Left forelimb (tissue), 1 donor: ENCODE measurements around the gene CDIPT.

Source experiments
- DNase-seq: peaks from one replicate; pipeline ENCODE4 v3.0.0-alpha.2; 2018; ENCODE audit warnings: low spot score

Gene CDIPT

DNA sequence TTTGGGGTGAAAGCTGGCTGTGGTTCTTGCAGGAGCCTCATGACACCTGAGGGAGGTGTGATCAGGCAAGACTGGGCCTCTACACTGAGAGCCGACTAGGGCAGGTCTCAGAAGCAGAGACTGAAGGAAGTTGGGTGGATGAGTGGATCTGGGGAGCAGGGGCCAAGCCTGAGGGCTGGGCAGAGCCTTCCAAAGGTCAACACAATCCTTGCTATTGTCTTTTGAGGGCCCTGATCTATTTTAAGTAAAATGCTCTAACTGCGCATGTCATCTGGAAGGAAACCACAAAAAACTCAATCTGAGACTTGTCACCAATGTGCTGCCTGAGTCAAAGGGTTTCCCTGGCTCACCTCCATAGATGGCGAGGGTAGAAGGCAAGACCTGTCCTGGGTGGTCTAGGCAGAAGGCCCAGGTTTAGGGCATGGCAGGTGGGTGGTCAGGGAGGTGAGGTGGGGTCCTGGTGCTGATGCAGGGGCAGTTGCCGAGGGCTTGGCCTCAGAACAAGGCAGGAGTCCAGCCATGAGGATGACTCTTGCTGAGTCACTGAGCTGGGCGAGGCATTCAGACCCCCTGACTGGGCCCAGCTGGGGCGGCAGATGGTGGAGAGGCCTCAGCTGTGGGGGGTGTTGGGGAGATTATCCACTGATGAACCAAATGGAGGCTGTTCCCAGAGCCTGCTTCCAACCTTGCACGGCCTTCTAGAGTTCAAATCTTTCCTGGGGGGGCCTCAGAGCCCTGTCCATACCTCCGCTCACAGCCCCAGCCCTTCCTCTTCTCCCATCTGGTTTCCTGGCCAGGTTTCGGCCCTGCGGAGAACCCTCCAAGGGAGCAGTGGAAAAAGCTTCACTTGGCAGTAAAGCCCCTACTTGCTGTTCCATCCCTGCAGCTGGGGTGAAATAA, 37.6 kb downstream of the CDIPT start:
- no peak for DNase-seq

DNA sequence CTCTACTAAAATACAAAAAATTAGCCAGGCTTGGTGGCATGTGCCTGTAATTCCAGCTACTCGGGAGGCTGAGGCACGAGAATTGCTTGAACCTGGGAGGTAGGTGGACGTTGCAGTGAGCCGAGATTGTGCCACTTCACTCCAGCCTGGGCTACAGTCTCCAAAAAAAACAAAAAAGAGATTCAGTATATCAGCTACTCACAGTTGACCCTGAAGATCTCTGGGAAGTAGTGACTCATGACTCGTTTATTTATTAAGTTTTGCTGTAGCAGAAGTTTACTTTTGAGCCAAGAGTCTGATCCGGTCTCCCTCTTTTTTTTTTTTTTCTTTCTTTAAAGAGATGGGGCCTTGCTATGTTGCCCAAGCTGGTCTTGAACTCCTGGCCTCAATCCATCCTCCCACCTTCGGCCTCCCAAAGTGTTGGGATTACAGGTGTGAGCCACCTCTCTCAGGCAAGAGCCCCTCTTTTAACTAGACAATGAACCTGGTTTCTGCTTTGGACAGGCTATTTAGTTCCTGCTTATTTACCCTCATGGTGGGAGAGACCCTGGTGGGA, 38.4 kb downstream of the CDIPT start:
- no peak for DNase-seq

DNA sequence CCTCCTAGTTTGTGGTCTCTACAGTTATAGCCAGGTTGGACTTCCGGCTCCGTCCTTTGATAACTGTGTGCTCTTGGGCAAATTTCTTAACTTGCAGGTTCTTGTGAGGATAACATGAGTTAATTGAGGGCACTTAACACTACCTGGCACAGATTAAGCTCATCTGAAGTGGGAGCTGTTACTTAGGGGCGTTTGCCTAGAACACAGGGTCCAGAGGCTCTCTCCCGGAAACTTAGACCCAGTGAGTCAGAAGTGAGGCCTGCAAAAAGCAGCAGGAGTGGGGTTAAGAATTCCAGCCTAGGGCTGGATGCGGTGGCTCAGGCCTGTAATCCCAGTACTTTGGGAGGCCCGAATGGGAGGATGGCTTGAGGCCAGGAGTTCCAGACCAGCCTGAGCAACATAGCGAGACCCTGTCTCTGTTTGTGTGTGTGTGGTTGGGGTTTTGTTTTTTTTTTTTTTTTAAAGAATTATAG, 41.3 kb downstream of the CDIPT start:
- DNase-seq = no peak

DNA sequence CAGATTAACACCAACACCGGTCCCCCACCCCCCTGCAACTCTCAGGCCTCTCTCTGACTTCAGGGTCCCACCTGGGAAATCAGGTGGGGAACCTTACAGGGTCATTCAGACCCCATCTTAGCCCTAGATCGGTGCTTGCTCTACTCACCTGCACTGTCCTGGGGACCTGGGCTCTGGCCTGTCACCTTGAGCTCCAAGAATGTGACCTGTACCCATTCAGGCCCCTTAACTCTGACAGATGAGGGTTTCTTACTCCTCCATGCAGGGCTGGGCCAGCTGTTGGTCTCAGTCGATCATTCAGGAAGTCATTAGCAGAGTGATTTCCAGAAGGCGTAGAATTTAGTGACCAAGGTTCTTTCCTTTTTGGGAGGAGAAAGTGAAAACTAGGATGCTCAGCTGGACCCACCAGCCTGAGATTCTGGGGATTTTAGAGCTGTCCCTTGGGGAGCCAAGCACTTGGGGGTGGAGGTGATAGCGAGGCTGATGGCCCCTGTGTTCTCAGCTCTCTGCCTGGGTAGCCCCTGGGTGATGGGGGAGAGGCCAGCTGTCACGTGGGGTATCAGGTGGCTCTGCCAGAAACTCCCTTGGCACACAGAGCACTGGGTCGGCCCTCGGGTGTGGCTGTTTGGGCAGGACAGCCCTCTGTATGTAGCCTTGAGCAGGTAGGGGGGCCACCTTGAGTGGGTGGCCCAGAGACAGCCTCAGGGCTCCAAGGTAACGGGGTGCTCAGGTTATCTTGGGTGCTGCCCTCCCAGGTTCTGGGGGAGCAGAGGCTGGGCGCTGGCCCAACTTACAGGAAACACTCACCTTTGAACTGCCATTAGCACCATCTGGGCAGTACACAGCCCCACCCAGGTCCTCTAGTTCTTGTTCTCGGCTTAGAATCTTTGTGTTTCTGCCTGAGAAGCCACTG, 42.0 kb downstream of the CDIPT start:
- DNase-seq = no peak

DNA sequence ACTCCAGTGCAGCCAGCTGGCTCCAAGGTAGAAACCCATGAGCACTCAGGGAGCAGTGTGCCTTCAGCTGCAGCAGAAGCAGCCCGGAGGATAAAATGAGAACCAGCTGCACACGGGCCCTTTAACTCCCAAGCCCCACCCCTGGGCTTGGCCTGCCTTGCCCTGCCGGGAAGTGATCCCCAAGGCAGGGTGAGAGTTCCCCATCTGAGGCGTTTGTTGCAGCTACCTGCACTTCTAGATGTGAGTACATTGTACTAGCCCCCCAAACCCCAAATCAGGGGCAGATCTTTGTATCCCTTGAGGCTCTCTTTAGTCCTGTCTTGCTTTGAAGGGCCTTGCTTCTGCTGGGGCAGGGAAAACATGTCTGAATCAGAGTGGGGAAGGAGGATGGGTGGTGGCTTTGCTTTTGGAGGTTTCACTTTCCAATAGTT, 42.7 kb downstream of the CDIPT start, which contains the start of gene MVP:
Gene MVP, plus strand, starts transcription at position 192 of the 431 bp plus-strand sequence. CDS start 10,088 bp downstream, outside the sequence.
- peak; percentile 81 for DNase-seq

DNA sequence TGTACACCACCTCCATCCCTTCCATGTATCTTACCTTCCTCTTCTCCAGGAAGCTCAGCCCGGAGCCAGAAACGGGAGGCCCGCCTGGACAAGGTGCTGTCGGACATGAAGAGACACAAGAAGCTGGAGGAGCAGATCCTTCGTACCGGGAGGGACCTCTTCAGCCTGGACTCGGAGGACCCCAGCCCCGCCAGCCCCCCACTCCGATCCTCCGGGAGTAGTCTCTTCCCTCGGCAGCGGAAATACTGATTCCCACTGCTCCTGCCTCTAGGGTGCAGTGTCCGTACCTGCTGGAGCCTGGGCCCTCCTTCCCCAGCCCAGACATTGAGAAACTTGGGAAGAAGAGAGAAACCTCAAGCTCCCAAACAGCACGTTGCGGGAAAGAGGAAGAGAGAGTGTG, 43.5 kb downstream of the CDIPT start:
- DNase-seq = no peak

DNA sequence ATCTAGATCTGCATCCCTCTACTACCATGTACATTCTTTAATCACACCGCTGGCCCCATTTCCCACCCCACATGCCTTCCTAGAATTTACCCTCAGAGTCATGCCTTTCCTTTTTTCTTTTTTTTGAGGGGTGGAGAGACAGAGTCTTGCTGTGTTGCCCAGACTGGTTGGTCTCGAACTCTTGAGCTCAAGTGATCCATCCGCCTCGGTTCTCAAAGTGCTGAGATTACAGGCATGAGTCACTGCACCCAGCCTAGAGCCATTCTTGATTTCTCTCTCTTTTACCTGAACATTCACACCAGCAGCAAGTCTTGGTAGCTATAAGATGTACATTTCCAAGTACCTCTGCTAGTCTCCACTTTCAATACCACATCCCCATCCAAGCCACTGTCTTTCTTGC, 44.9 kb downstream of the CDIPT start:
- DNase-seq = no peak

DNA sequence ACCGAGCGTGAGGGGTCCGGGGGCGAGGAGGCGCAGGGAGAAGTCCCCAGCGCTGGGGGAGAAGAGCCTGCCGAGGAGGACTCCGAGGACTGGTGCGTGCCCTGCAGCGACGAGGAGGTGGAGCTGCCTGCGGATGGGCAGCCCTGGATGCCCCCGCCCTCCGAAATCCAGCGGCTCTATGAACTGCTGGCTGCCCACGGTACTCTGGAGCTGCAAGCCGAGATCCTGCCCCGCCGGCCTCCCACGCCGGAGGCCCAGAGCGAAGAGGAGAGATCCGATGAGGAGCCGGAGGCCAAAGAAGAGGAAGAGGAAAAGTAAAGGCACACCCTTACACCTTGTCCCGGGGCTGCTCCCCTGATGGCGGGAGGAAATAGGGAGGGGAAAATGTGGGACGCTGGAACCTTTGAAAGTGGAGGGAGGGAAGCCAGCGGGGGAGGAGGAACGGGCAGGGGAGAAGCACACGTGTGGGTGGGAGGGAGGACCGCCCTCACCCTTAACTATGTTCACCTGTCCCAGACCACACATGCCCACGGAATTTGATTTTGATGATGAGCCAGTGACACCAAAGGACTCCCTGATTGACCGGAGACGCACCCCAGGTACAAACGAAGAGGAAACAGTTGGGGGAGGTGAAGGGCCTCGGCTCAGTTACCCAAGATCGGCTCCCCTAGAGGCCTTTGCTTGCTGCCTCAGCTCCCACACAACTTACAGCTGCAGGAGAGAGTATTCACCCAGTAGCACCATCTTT, 46.2 kb downstream of the CDIPT start:
- DNase-seq = no peak

DNA sequence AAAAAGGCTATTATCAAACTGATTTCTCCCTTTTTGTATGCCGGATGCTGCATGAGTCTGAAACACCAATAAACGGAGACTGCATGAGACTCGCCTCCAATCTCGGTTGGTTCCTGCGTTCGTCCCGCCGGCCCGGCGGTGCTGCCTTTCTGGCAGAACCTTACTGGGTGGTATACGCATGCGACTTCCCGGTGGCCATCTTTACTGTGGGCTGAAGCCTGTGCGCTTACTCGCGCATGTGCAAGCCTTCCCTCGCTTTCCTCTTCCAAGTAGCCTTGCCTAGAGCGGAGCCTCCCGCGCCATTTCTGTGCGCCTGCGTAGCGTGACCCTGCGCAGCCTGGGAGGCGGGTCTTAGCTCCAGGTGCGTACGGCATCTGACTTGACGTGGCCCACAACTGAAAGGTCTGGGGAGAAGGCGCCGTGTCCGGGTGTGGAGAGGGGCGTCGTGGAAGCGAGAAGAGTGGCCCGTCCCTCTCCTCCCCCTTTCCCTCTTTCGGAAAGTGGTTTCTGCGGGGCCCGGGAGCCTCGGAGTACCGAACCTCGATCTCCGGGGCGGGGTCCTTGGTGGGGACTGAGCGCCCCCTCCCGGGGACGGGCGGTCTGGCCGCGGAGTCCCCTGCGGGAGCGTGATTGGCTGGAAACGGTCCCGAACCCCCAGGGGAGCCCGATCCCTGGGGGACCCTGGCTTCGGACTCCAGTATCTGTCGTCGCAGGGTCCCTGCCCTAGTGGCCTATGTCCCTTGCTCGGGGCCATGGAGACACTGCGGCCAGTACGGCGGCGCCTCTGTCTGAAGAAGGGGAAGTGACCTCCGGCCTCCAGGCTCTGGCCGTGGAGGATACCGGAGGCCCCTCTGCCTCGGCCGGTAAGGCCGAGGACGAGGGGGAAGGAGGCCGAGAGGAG, 47.0 kb downstream of the CDIPT start, which contains the start of gene PAGR1:
Gene PAGR1, plus strand, starts transcription at position 360 of the 901 bp plus-strand sequence. Its CDS starts 374 bp downstream, at position 734.
- peak; percentile 99 for DNase-seq

DNA sequence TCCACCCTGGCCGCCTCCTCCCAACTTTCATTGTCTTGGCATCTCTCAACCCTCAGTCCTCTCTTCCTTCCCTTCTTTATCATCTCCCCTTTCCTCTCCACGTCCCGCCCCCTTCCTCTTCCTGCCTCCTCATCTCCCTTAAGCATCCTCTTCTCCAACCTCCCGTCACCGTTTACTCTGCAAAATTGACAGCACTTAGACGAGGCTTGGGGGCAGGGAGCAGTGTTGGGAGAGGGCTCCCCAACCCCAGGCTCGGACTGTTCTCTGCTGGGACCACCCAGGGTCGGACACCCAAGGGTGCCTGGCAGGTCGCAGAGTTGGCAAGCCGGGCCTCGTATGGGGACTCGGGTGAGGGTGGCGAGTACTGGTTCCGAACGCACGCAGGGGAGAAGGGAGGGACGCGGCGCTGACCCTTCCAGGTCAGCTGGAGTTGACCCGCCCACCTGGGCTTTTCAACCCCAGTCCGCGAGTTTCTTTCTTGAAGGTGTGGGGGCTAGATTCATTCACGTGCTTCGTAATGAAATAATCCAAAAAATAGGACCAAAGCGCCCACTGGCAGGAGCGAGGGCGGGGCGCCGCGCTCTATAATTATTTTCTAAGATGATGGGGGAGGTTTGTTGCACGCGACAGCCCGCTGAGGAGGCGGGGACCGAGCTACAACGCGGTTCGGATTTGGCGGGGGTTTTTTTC, 47.8 kb downstream of the CDIPT start:
- no peak for DNase-seq

DNA sequence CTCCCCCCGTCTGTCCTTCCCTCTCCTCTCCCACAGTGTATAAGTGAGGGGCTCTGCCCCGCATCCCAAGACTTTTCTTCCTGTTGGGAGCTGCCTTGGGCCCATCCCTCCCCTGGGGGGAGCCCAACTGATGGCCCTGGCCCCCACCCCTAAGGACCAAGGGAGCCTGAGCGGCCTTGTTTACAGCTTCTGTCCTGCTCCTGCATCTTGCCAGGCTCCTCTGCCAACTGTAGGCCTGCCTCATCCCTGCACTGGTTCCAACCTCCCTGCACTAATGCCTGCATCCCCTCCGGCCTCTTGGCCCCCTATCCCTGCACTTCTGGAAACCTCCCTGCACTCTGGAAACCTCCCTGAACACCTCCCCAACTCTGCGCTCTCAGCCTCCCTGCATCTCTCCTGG, 48.4 kb downstream of the CDIPT start:
- no peak for DNase-seq

DNA sequence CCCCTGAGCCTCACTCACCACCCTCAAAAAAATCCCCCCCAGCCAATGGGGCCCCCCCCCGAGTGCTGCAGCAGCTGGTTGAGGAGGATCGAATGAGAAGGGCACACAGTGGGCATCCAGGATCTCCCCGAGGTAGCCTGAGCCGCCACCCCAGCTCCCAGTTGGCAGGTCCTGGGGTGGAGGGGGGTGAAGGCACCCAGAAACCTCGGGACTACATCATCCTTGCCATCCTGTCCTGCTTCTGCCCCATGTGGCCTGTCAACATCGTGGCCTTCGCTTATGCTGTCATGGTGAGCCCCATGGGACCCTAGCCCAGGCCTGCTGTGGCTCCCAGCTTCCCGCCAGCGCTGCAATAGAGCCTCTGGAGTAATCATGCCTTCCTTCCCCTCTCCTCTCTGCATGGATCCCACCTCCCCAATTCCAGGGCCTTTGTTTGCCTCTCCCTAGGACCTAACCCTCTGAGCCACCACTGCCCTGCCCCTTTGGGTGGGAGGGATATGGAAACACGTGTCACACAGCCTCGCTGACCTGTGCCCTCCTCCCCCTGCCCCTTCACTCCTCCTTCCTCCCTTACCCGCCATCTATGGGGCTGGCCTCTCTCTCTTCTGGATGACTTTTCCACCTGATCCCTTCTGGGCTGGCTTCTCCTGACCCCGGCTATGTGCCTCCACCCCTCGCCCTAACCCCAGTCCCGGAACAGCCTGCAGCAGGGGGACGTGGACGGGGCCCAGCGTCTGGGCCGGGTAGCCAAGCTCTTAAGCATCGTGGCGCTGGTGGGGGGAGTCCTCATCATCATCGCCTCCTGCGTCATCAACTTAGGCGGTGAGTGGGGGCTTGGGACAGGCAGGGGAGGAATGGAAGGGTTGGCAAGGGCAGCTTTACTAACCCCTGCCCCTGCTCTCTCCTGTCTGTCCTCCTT, 49.1 kb downstream of the CDIPT start:
- DNase-seq = no peak

DNA sequence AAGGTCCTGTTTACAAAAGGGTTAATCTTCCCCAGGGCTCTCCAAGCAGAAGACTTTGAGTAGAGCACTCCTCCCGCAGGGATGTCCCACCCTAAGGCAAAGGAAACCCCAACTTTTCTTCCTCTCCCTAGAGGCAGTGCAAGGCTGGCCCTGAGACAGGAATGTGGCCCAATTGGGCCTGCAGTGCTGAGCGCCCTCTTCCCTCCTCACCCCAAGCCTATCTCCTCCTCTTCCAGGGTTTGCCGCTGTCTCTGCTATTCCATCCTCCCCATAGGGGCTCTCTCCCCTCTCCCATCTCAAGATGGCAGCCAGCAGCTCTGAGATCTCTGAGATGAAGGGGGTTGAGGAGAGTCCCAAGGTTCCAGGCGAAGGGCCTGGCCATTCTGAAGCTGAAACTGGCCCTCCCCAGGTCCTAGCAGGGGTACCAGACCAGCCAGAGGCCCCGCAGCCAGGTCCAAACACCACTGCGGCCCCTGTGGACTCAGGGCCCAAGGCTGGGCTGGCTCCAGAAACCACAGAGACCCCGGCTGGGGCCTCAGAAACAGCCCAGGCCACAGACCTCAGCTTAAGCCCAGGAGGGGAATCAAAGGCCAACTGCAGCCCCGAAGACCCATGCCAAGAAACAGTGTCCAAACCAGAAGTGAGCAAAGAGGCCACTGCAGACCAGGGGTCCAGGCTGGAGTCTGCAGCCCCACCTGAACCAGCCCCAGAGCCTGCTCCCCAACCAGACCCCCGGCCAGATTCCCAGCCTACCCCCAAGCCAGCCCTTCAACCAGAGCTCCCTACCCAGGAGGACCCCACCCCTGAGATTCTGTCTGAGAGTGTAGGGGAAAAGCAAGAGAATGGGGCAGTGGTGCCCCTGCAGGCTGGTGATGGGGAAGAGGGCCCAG, 50.0 kb downstream of the CDIPT start:
- DNase-seq = no peak

DNA sequence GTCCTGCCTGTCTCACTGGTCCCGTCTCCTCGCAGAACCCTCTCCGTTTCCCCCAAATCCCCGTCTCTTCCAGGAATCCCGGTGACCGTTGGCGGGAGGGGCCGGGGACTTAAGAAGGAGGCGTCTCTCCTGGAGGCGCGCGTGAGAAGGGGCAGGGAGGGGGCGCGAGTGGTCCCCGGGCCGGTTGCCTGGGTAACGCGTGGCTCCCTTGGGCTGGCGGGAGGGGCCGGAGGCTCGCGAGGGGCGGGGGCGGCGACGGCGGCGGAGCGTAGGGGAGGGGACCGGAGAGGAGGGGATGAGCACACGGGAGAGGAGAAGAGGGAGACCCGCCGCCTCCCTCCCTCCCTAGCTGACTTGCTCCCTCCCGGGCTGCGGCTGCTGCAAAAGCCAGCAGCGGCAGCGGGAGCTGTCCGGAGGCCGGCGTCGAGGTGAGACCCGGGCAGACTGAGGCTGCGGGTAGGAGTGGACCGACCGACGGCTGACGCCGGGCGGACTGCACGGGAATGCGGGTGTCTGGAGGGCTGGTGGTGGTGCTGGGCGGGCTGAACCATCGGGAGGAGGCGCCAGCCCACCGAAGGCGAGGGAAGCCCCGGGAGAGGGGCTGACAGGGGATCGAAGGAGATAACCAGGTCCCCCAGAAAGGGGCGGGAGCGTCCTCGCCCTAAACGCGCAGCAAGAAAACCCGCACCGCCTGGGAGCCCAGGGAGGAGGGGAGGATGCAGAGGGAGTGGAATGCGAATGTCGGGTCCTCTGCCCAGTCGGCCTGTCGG, 50.9 kb downstream of the CDIPT start, which contains the start of gene PRRT2:
Gene PRRT2, plus strand, starts transcription at position 298 of the 770 bp plus-strand sequence. CDS start 862 bp downstream, outside the sequence.
- DNase-seq = peak; percentile 90

DNA sequence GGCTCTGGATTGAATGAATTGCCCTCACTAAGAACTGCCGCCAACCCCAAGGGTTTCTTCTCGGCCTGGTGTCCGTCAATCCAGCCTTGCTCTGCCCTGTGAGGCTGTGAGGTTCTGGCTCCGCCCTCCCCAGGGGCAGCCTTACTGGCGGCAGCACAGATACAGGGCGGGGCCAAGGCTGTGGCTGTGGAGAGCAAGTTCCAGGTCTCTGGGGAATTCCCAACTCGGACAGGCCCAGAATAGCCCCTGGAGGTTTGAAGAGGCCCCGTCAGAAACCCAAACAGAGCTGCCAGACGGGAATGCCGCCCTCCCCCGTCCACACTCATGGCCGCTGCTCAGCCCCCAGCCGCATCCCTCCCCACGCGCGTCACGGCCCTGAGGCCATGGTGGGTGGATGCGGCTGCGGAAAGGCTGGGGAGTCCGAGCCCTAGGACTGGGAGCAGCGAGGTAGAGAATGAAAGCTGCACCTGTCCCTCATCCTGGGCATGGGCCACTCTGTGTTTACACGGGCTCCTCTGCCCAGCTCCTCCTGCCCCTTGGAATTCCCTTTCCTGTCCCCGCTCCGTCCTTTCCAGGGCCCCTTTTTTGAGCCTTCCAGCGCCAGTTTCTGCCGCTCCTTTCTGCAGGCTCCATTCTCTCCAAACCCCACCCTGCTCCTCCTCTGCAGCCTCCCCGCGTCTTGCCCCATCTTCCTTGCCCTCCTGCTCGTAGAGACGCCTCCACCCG, 51.7 kb downstream of the CDIPT start:
- DNase-seq = peak; percentile 87

DNA sequence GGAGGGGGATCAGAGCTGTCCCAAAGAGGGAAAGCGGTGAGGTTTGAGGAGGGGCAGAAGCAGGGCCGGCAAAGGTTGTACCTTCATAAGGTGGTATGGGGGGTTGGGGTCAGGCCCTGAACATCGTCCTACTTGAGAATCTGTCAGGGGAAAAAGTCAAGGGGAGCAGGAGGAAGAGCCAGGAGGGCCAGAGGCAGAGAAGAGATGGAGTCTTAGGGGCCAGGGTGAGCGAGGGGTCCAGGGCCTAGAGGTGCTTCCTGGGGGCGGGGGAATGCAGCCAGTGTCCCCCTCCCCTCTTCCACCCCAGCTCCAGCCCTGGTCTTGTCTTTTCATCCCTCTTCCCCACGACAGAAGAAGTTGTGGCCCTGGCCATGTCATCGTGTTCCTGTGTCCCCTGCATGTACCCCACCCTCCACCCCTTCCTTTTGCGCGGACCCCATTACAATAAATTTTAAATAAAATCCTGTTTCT, 52.3 kb downstream of the CDIPT start:
- no peak for DNase-seq
